Measurements from ENCODE around the gene SEPTIN12.

- no peak for TF ChIP-seq SMC3 (IDR thresholded peaks at IDR 0.05; ENCODE audit: borderline replicate concordance, low read length)
- no peak for TF ChIP-seq ASH2L (IDR thresholded peaks at IDR 0.05; ENCODE audit: borderline replicate concordance, low read depth)
- no peak for TF ChIP-seq SIX5 (IDR thresholded peaks at IDR 0.05; ENCODE audit: low read depth, low read length, severe bottlenecking)
- TF ChIP-seq TBL1XR1 (IDR thresholded peaks at IDR 0.05; ENCODE audit: low read depth, low read length) = no peak
- no peak for TF ChIP-seq CEBPB (IDR thresholded peaks at IDR 0.05; ENCODE audit: borderline replicate concordance in 1 of 2, low read depth in 2 of 2, low read length in 2 of 2)
- TF ChIP-seq MYC (IDR thresholded peaks at IDR 0.05; ENCODE audit: insufficient read depth, insufficient read length, insufficient replicate concordance, low read length, severe bottlenecking) = no peak
- no peak for TF ChIP-seq CTCF (IDR thresholded peaks at IDR 0.05 in 2 of 3, conservative IDR thresholded peaks at IDR 0.05 in 1 of 3; ENCODE audit: control insufficient read depth in 2 of 3, extremely low read depth in 1 of 3, insufficient read depth in 1 of 3, low read depth in 3 of 3, low read length in 3 of 3)
- TF ChIP-seq POLR2AphosphoS5 (IDR thresholded peaks at IDR 0.05; ENCODE audit: low read length) = no peak
- no peak for TF ChIP-seq SP1 (IDR thresholded peaks at IDR 0.05; ENCODE audit: low read depth, low read length)
- TF ChIP-seq BCL11A (IDR thresholded peaks at IDR 0.05; ENCODE audit: low read depth, low read length) = no peak
- no peak for TF ChIP-seq NBN (IDR thresholded peaks at IDR 0.05)
- TF ChIP-seq POLR2A (IDR thresholded peaks at IDR 0.05; ENCODE audit: low read depth, low read length) = no peak
- no peak for TF ChIP-seq ZBED1 (IDR thresholded peaks at IDR 0.05; ENCODE audit: borderline replicate concordance)
- TF ChIP-seq RAD21 (IDR thresholded peaks at IDR 0.05; ENCODE audit: insufficient read depth, low read depth, low read length) = no peak
These were observed 58.3 kb downstream of the SEPTIN12 start for GRCh38 chr16:4729876-4730275.
